GM21529 (cell line): ENCODE measurements around the gene ATF2.
"Not testable (repeated sequence)": the region's sequence is repeated elsewhere in the genome, so short reads cannot be mapped to it uniquely, and the experiment has no call there.

ENCODE experiments used
- ATAC-seq: cut with Tn5 transposase; IDR thresholded peaks from one replicate; pipeline ENCODE4 v1.9.1; 2021; ENCODE audit not compliant: unreplicated experiment

ATF2 gene

GRCh38 chr2:175166216-175166824 lies 1.7 kb downstream of the ATF2 start:
- ATAC-seq, result no peak

- no peak for ATAC-seq
Observed at GRCh38 chr2:175164235-175164634, 3.8 kb downstream of the ATF2 start.

GRCh38 chr2:175158894-175159293 lies 9.1 kb downstream of the ATF2 start:
- no peak for ATAC-seq

- ATAC-seq, result no peak
Observed at GRCh38 chr2:175156534-175156933, 11.5 kb downstream of the ATF2 start.

GRCh38 chr2:175154661-175155082 lies 13.3 kb downstream of the ATF2 start:
- ATAC-seq, result peak; percentile 69

- peak; percentile 75 for ATAC-seq
Observed at GRCh38 chr2:175152242-175152641, 15.8 kb downstream of the ATF2 start.

GRCh38 chr2:175151791-175152190 lies 16.2 kb downstream of the ATF2 start:
- no peak for ATAC-seq

- no peak for ATAC-seq
Observed at GRCh38 chr2:175147186-175147585, 20.8 kb downstream of the ATF2 start.

- no peak for ATAC-seq
Observed at GRCh38 chr2:175143678-175144077, 24.3 kb downstream of the ATF2 start.

GRCh38 chr2:175143191-175143590 lies 24.8 kb downstream of the ATF2 start:
- no peak for ATAC-seq

GRCh38 chr2:175140332-175140731 lies 27.7 kb downstream of the ATF2 start:
- no peak for ATAC-seq

GRCh38 chr2:175137793-175138192 lies 30.2 kb downstream of the ATF2 start:
- no peak for ATAC-seq

GRCh38 chr2:175136334-175137215 lies 31.4 kb downstream of the ATF2 start:
- ATAC-seq, result peak; percentile 78

GRCh38 chr2:175135862-175136261 lies 32.1 kb downstream of the ATF2 start:
- no peak for ATAC-seq

GRCh38 chr2:175135177-175135576 lies 32.8 kb downstream of the ATF2 start:
- ATAC-seq, result no peak

GRCh38 chr2:175131252-175131651 lies 36.8 kb downstream of the ATF2 start:
- ATAC-seq, result no peak

GRCh38 chr2:175126661-175127060 lies 41.3 kb downstream of the ATF2 start:
- ATAC-seq, result no peak

- no peak for ATAC-seq
Observed at GRCh38 chr2:175123254-175123653, 44.7 kb downstream of the ATF2 start.

GRCh38 chr2:175111200-175111657 lies 56.8 kb downstream of the ATF2 start:
- no peak for ATAC-seq

GRCh38 chr2:175108091-175108490 lies 59.9 kb downstream of the ATF2 start:
- ATAC-seq, result not testable (repeated sequence)

- ATAC-seq, result no peak
Observed at GRCh38 chr2:175107146-175107545, 60.9 kb downstream of the ATF2 start.

GRCh38 chr2:175103191-175103590 lies 64.8 kb downstream of the ATF2 start:
- no peak for ATAC-seq
